ENCODE data around the gene S100PBP.

DNA sequence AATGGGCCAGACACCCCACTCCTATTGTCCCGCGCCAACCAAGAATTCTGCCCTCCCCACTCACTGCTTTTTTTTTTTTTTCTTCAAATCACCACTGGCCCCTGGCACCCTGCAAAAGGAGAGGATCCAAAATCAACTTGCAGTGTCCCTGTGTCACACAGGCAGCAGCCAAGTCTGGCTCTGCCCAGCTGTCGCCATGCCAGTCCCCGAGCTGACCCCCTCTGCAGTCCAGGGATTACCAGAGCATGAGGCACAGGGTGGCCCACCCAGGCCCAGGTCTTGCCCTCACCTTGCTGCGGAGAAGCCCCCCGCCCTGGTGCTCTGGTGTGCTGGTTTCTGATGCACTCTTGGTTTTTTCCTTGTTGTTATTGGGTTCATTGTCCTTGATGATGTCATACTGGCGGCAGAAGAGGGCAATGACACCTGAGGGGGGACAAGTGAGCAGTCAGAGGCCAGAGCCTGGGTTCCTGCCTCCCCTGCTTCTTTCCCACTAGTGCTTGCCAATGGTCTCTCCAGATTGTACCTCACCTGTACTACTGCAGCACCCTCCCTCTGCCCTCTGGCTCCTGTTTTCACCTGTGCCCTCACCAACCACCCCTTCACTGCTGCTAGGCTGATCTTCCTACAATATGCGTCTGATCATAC lies 47.0 kb downstream of the S100PBP start:
- TF ChIP-seq CTCF (conservative IDR thresholded peaks at IDR 0.05; ENCODE audit: low read depth, low read length) (no peak), EZH2 (IDR thresholded peaks at IDR 0.05; ENCODE audit: borderline replicate concordance, low read depth, low read length, poor library complexity, severe bottlenecking) (no peak)
